Lower leg skin (tissue), 4 donors: ENCODE results near the gene KLHL33. TPM values are rescaled to one million over a fixed set of nuclear protein-coding genes. Genes with fewer than 3 reads are reported as not detected.

Source experiments
- DNase-seq, 2 donors: peaks; one replicate each; pipeline ENCODE4 v3.0.0-alpha.2; 2019; ENCODE audit warnings: low spot score in 2 of 2
- H3K4me3 ChIP-seq: fragments of 200-600 bp; sonication (generic); 2 replicates; pipeline ENCODE4 v1.5.1; 2017; ENCODE audit warnings: mild to moderate bottlenecking, low read depth; ENCODE audit not compliant: poor library complexity, severe bottlenecking
- CTCF ChIP-seq, 3 donors: fragments of 450-650 bp; IDR thresholded peaks; one replicate each; pipeline ENCODE4 v1.5.1; 2016; ENCODE audit warnings: antibody characterized with exemption in 3 of 3, mild to moderate bottlenecking in 3 of 3, moderate library complexity in 2 of 3
- POLR2A ChIP-seq, 2 donors: fragments of 450-650 bp; IDR thresholded peaks; one replicate each; pipeline ENCODE4 v1.6.1; 2016 to 2017; ENCODE audit warnings: antibody characterized with exemption in 2 of 2, mild to moderate bottlenecking in 1 of 2, moderate library complexity in 1 of 2
- WGBS, 2 donors: methylation state at CpG; one replicate each; pipeline ENCODE4 v1.1.5; 2018; 5-methylcytosine and 5-hydroxymethylcytosine counted together
- intact Hi-C: fragments of 100-400 bp; cut with DNase I; formaldehyde crosslinking; loops from one replicate; pipeline ENCODE4 v1.15.0; 2023; ENCODE audit warnings: low total_unique reads
- total RNA-seq, 4 donors: library from RNA; depleted of rRNA; stranded (reverse); fragments of >200 nt; gene quantifications; one replicate each; pipeline ENCODE4 v1.1.0, GENCODE V29; 2016

Gene KLHL33
- total RNA-seq, 4 donors from 2014 or later, result 0.12 to 1.2 (median 0.36) TPM; not detected in 1

GRCh38 chr14:20409226-20409625 lies 26.7 kb downstream of the KLHL33 start:
- DNase-seq, result no peak
- intact Hi-C loops, result no loop called here
- no peak overlapping the region for H3K4me3 ChIP-seq
- TF ChIP-seq POLR2A (IDR thresholded peaks at IDR 0.05) (no peak), CTCF (IDR thresholded peaks at IDR 0.05) (no peak)
- WGBS, 2 donors, result 82 to 84% methylated on average over 2 of the region's 2 CpGs

GRCh38 chr14:20403521-20403920 lies 32.4 kb downstream of the KLHL33 start:
- no peak for TF ChIP-seq POLR2A (IDR thresholded peaks at IDR 0.05)
- no peak for TF ChIP-seq CTCF (IDR thresholded peaks at IDR 0.05)
- intact Hi-C loops, result no loop called here
- DNase-seq, result peak in 1 of 2 donors; percentile 77
- 93 to 96% methylated on average over 11 of the region's 11 CpGs for WGBS, 2 donors
- no peak overlapping the region for H3K4me3 ChIP-seq

- no peak for TF ChIP-seq POLR2A (IDR thresholded peaks at IDR 0.05)
- no peak for TF ChIP-seq CTCF (IDR thresholded peaks at IDR 0.05)
- intact Hi-C loops, result no loop called here
- 51 to 66% methylated on average over 10 of the region's 10 CpGs for WGBS, 2 donors
- peak; percentile 20 to 22 for DNase-seq
- no peak overlapping the region for H3K4me3 ChIP-seq
Observed at GRCh38 chr14:20400965-20401593, 34.9 kb downstream of the KLHL33 start.

GRCh38 chr14:20400589-20400964 lies 35.4 kb downstream of the KLHL33 start:
- intact Hi-C loops, result no loop called here
- no peak overlapping the region for H3K4me3 ChIP-seq
- DNase-seq, result no peak
- 67 to 70% methylated on average over 1 of the region's 1 CpG for WGBS, 2 donors
- no peak for TF ChIP-seq POLR2A (IDR thresholded peaks at IDR 0.05)
- no peak for TF ChIP-seq CTCF (IDR thresholded peaks at IDR 0.05)

- H3K4me3 ChIP-seq, result no peak overlapping the region
- no peak for TF ChIP-seq CTCF (IDR thresholded peaks at IDR 0.05)
- no peak for TF ChIP-seq POLR2A (IDR thresholded peaks at IDR 0.05)
- no peak for DNase-seq
- intact Hi-C loops, result no loop called here
- WGBS, 2 donors, result 90 to 96% methylated on average over 3 of the region's 3 CpGs
Observed at GRCh38 chr14:20397511-20397910, 38.5 kb downstream of the KLHL33 start.

GRCh38 chr14:20391505-20391904 lies 44.5 kb downstream of the KLHL33 start:
- WGBS, 2 donors, result 89 to 94% methylated on average over 4 of the region's 4 CpGs
- DNase-seq, result no peak
- intact Hi-C loops, result no loop called here
- H3K4me3 ChIP-seq, result no peak overlapping the region
- no peak for TF ChIP-seq CTCF (IDR thresholded peaks at IDR 0.05)
- TF ChIP-seq POLR2A (IDR thresholded peaks at IDR 0.05), result no peak
